ENCODE data around the gene PANK2. TPM values are rescaled to one million over a fixed set of nuclear protein-coding genes. Genes with fewer than 3 reads are reported as not detected.

Gene PANK2
- total and polyA plus RNA-seq, 2 experiments from 2014 or later = 36.1 to 72.0 TPM

DNA sequence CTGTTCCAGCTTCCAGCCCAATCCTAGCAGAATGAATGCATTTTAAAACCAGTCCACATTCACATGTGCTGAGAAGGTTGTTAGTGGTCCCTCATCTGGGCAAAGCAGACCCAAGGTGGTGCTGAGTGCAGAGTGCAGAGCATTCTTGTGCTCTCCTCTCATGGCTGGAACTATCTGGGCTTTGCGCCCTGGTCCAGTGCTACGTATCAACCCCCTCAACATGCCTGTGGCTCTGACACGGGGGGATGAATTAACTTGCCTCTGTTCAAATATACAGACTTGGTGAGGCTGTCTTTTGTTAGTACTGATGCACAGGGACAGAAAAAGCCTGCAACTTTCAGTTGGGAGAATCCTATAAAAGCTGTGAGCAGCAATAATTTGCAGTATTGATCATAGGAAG lies 42.5 kb downstream of the PANK2 start:
- Histone ChIP-seq H3F3A (replicated peaks; ENCODE audit: low read depth) (peaks cover 19% of the 10 kb centered on the region), H3K79me2 (replicated peaks; ENCODE audit: insufficient read depth) (no peaks in the 10 kb centered on the region), H4K20me1 (replicated peaks; ENCODE audit: insufficient read depth) (peaks cover 12% of the 10 kb centered on the region), H3K36me3 (ENCODE audit: insufficient read depth) (no peaks in the 10 kb centered on the region), H2AFZ (no peak overlapping the region), H3K4me3 (no peak overlapping the region), H3K27ac (ENCODE audit: low read depth) (no peak overlapping the region), H3K4me1 (ENCODE audit: insufficient read depth) (peaks cover 25% of the 10 kb centered on the region), H3K27me3 (ENCODE audit: insufficient read depth) (no peaks in the 10 kb centered on the region), H3K4me2 (no peak overlapping the region), H3K9me2 (ENCODE audit: insufficient read depth) (no peaks in the 10 kb centered on the region)
- no peak for DNase-seq (ENCODE audit: low spot score)
- Mint-ChIP-seq H3K36me3 (ENCODE audit: low read depth) (peaks cover 7% of the 10 kb centered on the region; the same call in 2 of the 3 replicates), H3K9me3 (no peaks in the 10 kb centered on the region), H3K4me1 (peaks cover 22% of the 10 kb centered on the region), H3K4me3 (no peak overlapping the region), H3K27me3 (ENCODE audit: insufficient read depth, low read depth, poor library complexity) (peaks cover 47% of the 10 kb centered on the region), H3K27ac (no peak overlapping the region)
- ATAC-seq = no peak
- TF ChIP-seq, protein P1, sequence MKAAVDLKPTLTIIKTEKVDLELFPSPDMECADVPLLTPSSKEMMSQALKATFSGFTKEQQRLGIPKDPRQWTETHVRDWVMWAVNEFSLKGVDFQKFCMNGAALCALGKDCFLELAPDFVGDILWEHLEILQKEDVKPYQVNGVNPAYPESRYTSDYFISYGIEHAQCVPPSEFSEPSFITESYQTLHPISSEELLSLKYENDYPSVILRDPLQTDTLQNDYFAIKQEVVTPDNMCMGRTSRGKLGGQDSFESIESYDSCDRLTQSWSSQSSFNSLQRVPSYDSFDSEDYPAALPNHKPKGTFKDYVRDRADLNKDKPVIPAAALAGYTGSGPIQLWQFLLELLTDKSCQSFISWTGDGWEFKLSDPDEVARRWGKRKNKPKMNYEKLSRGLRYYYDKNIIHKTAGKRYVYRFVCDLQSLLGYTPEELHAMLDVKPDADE (IDR thresholded peaks at IDR 0.05) = no peak
- TF ChIP-seq, protein P2, sequence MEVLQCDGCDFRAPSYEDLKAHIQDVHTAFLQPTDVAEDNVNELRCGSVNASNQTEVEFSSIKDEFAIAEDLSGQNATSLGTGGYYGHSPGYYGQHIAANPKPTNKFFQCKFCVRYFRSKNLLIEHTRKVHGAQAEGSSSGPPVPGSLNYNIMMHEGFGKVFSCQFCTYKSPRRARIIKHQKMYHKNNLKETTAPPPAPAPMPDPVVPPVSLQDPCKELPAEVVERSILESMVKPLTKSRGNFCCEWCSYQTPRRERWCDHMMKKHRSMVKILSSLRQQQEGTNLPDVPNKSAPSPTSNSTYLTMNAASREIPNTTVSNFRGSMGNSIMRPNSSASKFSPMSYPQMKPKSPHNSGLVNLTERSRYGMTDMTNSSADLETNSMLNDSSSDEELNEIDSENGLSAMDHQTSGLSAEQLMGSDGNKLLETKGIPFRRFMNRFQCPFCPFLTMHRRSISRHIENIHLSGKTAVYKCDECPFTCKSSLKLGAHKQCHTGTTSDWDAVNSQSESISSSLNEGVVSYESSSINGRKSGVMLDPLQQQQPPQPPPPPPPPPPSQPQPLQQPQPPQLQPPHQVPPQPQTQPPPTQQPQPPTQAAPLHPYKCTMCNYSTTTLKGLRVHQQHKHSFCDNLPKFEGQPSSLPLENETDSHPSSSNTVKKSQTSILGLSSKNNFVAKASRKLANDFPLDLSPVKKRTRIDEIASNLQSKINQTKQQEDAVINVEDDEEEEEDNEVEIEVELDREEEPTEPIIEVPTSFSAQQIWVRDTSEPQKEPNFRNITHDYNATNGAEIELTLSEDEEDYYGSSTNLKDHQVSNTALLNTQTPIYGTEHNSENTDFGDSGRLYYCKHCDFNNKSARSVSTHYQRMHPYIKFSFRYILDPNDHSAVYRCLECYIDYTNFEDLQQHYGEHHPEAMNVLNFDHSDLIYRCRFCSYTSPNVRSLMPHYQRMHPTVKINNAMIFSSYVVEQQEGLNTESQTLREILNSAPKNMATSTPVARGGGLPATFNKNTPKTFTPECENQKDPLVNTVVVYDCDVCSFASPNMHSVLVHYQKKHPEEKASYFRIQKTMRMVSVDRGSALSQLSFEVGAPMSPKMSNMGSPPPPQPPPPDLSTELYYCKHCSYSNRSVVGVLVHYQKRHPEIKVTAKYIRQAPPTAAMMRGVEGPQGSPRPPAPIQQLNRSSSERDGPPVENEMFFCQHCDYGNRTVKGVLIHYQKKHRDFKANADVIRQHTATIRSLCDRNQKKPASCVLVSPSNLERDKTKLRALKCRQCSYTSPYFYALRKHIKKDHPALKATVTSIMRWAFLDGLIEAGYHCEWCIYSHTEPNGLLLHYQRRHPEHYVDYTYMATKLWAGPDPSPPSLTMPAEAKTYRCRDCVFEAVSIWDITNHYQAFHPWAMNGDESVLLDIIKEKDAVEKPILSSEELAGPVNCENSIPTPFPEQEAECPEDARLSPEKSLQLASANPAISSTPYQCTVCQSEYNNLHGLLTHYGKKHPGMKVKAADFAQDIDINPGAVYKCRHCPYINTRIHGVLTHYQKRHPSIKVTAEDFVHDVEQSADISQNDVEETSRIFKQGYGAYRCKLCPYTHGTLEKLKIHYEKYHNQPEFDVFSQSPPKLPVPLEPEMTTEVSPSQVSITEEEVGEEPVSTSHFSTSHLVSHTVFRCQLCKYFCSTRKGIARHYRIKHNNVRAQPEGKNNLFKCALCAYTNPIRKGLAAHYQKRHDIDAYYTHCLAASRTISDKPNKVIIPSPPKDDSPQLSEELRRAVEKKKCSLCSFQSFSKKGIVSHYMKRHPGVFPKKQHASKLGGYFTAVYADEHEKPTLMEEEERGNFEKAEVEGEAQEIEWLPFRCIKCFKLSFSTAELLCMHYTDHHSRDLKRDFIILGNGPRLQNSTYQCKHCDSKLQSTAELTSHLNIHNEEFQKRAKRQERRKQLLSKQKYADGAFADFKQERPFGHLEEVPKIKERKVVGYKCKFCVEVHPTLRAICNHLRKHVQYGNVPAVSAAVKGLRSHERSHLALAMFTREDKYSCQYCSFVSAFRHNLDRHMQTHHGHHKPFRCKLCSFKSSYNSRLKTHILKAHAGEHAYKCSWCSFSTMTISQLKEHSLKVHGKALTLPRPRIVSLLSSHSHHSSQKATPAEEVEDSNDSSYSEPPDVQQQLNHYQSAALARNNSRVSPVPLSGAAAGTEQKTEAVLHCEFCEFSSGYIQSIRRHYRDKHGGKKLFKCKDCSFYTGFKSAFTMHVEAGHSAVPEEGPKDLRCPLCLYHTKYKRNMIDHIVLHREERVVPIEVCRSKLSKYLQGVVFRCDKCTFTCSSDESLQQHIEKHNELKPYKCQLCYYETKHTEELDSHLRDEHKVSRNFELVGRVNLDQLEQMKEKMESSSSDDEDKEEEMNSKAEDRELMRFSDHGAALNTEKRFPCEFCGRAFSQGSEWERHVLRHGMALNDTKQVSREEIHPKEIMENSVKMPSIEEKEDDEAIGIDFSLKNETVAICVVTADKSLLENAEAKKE (CRISPR knock-in tag; IDR thresholded peaks at IDR 0.05) = no peak
- TF ChIP-seq, protein P3, sequence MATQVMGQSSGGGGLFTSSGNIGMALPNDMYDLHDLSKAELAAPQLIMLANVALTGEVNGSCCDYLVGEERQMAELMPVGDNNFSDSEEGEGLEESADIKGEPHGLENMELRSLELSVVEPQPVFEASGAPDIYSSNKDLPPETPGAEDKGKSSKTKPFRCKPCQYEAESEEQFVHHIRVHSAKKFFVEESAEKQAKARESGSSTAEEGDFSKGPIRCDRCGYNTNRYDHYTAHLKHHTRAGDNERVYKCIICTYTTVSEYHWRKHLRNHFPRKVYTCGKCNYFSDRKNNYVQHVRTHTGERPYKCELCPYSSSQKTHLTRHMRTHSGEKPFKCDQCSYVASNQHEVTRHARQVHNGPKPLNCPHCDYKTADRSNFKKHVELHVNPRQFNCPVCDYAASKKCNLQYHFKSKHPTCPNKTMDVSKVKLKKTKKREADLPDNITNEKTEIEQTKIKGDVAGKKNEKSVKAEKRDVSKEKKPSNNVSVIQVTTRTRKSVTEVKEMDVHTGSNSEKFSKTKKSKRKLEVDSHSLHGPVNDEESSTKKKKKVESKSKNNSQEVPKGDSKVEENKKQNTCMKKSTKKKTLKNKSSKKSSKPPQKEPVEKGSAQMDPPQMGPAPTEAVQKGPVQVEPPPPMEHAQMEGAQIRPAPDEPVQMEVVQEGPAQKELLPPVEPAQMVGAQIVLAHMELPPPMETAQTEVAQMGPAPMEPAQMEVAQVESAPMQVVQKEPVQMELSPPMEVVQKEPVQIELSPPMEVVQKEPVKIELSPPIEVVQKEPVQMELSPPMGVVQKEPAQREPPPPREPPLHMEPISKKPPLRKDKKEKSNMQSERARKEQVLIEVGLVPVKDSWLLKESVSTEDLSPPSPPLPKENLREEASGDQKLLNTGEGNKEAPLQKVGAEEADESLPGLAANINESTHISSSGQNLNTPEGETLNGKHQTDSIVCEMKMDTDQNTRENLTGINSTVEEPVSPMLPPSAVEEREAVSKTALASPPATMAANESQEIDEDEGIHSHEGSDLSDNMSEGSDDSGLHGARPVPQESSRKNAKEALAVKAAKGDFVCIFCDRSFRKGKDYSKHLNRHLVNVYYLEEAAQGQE (IDR thresholded peaks at IDR 0.05; ENCODE audit: unreplicated experiment) = no peak
- TF ChIP-seq EZH2phosphoT487 (IDR thresholded peaks at IDR 0.05; ENCODE audit: unreplicated experiment) (no peak), CREB1 (CRISPR knock-in tag; IDR thresholded peaks at IDR 0.05; ENCODE audit: low read depth) (no peak), POLR2AphosphoS5 (IDR thresholded peaks at IDR 0.05; ENCODE audit: low read depth) (no peak), EZH2 (IDR thresholded peaks at IDR 0.05; ENCODE audit: low read depth, unreplicated experiment) (no peak)

Measured in GM23338 (cell line).